Ishikawa (cell line): ENCODE results near the gene KIAA1217.

Source experiments
- CREB1 ChIP-seq: IDR thresholded peaks from 2 replicates; pipeline ENCODE4 v1.6.1; 2012; ENCODE audit warnings: low read depth
- EGR1 ChIP-seq: IDR thresholded peaks from 2 replicates; pipeline ENCODE4 v1.6.1; 2012
- EP300 ChIP-seq: IDR thresholded peaks from 2 replicates; pipeline ENCODE4 v1.6.1; 2012; ENCODE audit warnings: borderline replicate concordance
- REST ChIP-seq: IDR thresholded peaks from 2 replicates; pipeline ENCODE4 v1.6.1; 2012; ENCODE audit warnings: low read depth, mild to moderate bottlenecking
- TCF12 ChIP-seq: IDR thresholded peaks from 2 replicates; pipeline ENCODE4 v1.6.1; 2012; ENCODE audit warnings: low read depth
- YY1 ChIP-seq: IDR thresholded peaks from 2 replicates; pipeline ENCODE4 v1.6.1; 2012; ENCODE audit warnings: low read depth

- TF ChIP-seq REST (no peak), EGR1 (no peak), TCF12 (no peak), CREB1 (no peak), EP300 (no peak), YY1 (no peak)
These were observed 348.1 kb downstream of the KIAA1217 start for GRCh38 chr10:24556750-24557742.
